K562 treated with DMSO at 1 percent for 48 hours (cell line): Measurements from ENCODE around the gene SMARCAD1. TPM values are rescaled to one million over a fixed set of nuclear protein-coding genes. Genes with fewer than 3 reads are reported as not detected.

ENCODE experiments used
- total RNA-seq: library from RNA; unstranded; fragments of 300-600 nt; gene quantifications from 2 replicates; pipeline ENCODE4 v1.2.3, GENCODE V29; 2022; ENCODE audit warnings: low replicate concordance; ENCODE audit errors: extremely low read depth

SMARCAD1 gene, protein sequence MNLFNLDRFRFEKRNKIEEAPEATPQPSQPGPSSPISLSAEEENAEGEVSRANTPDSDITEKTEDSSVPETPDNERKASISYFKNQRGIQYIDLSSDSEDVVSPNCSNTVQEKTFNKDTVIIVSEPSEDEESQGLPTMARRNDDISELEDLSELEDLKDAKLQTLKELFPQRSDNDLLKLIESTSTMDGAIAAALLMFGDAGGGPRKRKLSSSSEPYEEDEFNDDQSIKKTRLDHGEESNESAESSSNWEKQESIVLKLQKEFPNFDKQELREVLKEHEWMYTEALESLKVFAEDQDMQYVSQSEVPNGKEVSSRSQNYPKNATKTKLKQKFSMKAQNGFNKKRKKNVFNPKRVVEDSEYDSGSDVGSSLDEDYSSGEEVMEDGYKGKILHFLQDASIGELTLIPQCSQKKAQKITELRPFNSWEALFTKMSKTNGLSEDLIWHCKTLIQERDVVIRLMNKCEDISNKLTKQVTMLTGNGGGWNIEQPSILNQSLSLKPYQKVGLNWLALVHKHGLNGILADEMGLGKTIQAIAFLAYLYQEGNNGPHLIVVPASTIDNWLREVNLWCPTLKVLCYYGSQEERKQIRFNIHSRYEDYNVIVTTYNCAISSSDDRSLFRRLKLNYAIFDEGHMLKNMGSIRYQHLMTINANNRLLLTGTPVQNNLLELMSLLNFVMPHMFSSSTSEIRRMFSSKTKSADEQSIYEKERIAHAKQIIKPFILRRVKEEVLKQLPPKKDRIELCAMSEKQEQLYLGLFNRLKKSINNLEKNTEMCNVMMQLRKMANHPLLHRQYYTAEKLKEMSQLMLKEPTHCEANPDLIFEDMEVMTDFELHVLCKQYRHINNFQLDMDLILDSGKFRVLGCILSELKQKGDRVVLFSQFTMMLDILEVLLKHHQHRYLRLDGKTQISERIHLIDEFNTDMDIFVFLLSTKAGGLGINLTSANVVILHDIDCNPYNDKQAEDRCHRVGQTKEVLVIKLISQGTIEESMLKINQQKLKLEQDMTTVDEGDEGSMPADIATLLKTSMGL
- total RNA-seq = not detected in 2 replicates

DNA sequence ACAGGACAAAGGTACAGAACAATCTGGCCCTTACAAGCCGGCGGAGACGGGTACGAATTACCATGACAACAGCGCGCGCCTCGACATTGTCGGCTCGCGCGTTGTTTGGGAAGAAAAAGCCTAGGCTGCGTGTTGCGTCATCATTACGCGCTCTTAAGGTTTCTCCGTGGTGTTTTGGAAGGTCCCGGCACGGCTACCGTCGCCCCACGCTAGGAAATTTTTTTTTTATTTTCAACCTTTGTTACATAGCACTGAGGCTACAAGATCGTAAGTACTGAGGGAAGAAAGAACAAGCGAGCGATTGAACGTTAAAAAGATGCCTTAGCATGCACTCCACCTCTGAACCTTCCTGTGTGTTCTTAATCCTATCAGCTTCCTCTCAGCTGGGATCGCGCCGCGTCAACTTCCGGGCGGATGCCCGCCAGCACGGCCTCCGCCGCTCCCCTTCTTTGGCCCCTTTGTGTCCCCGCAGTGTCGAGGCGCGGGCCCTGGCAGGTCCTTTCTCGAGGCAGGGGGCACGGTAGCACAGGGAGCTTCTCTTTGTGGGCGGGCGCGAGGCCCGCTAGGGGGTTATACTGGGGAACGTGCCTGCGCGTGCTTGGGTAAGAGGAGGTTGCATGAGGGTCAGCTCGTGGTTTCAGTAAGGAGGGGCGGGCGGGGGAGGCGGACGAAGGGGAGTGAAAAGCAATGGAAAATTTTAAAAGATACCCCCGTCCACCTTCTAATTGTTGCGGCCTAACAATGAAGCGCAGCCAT lies at the start of gene SMARCAD1:
Gene SMARCAD1, plus strand, starts transcription at position 397 of the 756 bp plus-strand sequence. CDS start 530 bp downstream, outside the sequence.

Other genes with a start within 250 kb of the SMARCAD1 start
- not detected in 2 replicates for gene HPGDS, start 135.0 kb downstream of the SMARCAD1 start, total RNA-seq
- not detected in 2 replicates for gene PDLIM5, start 244.1 kb downstream of the SMARCAD1 start, total RNA-seq